ENCODE results near the gene MYL12B.

MYL12B gene

GRCh38 chr18:3234457-3234856 lies 27.5 kb upstream of the MYL12B start:
- in situ Hi-C loops (cut with MboI; ENCODE audit: low pct_unique_long_range_greater_than_20kb, low sequenced_read_pairs, unreplicated experiment) = no loop called here
- DNase-seq (ENCODE audit: low spot score) = no peak
- TF ChIP-seq, protein P1, sequence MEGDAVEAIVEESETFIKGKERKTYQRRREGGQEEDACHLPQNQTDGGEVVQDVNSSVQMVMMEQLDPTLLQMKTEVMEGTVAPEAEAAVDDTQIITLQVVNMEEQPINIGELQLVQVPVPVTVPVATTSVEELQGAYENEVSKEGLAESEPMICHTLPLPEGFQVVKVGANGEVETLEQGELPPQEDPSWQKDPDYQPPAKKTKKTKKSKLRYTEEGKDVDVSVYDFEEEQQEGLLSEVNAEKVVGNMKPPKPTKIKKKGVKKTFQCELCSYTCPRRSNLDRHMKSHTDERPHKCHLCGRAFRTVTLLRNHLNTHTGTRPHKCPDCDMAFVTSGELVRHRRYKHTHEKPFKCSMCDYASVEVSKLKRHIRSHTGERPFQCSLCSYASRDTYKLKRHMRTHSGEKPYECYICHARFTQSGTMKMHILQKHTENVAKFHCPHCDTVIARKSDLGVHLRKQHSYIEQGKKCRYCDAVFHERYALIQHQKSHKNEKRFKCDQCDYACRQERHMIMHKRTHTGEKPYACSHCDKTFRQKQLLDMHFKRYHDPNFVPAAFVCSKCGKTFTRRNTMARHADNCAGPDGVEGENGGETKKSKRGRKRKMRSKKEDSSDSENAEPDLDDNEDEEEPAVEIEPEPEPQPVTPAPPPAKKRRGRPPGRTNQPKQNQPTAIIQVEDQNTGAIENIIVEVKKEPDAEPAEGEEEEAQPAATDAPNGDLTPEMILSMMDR (IDR thresholded peaks at IDR 0.05; ENCODE audit: extremely low read depth, insufficient read depth, missing control alignments) = no peak

DNA sequence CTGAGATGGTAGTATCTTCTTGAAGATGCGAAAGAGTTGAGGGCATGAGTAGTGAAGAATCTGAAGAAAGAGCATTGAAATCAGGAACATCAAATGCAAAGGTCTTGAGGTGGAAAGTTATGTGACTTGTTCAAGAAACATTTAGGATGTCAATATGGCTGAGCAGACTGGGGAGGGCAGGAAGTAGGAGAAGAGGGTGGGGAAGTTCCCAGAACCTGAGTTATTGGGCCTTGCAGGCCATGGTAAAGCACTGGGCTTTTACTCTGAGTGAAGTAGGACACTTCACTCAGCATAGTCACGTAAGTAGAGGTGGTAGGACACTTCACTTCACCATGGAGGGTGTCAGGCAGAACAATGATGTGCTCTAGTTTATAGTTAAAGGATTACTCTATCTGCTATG lies 26.1 kb upstream of the MYL12B start:
- no peak for DNase-seq (ENCODE audit: low spot score)
- in situ Hi-C loops (cut with MboI; ENCODE audit: low pct_unique_long_range_greater_than_20kb, low sequenced_read_pairs, unreplicated experiment) = no loop called here
- TF ChIP-seq, protein P1 (IDR thresholded peaks at IDR 0.05; ENCODE audit: extremely low read depth, insufficient read depth, missing control alignments) = no peak

DNA sequence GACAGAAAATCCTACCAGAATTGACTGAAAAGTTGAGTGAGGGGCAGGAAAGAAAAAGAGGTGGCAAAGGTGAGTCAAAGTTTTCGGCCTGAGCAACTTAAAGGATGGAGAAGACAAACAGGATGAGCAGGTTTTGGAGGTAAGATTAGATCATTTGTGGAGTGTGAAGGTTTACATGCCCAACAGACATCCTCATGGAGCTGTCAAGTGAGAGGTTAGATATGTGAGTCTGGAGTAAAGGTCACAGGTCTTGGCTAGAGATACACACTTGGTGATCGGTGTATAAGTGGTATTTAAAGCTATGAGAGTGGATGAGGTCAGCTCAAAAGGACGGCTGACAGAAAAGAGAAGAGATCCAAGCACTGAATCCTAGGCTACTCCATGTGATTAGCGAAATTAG lies 25.5 kb upstream of the MYL12B start:
- TF ChIP-seq, protein P1 (IDR thresholded peaks at IDR 0.05; ENCODE audit: extremely low read depth, insufficient read depth, missing control alignments) = no peak
- DNase-seq (ENCODE audit: low spot score) = no peak
- in situ Hi-C loops (cut with MboI; ENCODE audit: low pct_unique_long_range_greater_than_20kb, low sequenced_read_pairs, unreplicated experiment) = no loop called here

DNA sequence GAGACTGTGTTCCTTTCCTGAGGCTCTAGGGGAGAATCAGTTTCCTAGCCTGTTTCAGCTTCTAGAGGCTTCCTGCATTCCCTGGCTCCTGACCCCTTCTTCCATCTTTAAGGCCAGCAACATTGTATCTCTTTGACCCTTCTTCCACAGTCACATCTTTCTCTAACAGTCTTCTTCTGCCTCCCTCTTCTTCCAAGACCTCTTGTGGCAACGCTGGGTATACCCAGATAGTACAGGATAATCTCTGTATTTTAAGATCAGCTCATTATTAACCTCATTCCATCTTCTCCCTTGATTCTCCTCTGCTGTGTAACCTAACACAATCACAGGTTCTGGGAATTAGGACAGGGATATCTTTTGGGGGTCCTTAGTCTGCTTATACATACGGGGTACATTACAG lies 23.2 kb upstream of the MYL12B start:
- TF ChIP-seq, protein P1 (IDR thresholded peaks at IDR 0.05; ENCODE audit: extremely low read depth, insufficient read depth, missing control alignments) = no peak
- in situ Hi-C loops (cut with MboI; ENCODE audit: low pct_unique_long_range_greater_than_20kb, low sequenced_read_pairs, unreplicated experiment) = no loop called here
- no peak for DNase-seq (ENCODE audit: low spot score)

- in situ Hi-C loops (cut with MboI; ENCODE audit: low pct_unique_long_range_greater_than_20kb, low sequenced_read_pairs, unreplicated experiment) = loop anchor here (10.0 kb wide), 3 partner anchors 90 to 310 kb away; no protein-coding TSS in a partner anchor
- TF ChIP-seq, protein P1 (IDR thresholded peaks at IDR 0.05; ENCODE audit: extremely low read depth, insufficient read depth, missing control alignments) = no peak
- no peak for DNase-seq (ENCODE audit: low spot score)
Observed at GRCh38 chr18:3245185-3245564, 16.8 kb upstream of the MYL12B start.

- TF ChIP-seq, protein P1 (IDR thresholded peaks at IDR 0.05; ENCODE audit: extremely low read depth, insufficient read depth, missing control alignments) = peak; percentile 98
- in situ Hi-C loops (cut with MboI; ENCODE audit: low pct_unique_long_range_greater_than_20kb, low sequenced_read_pairs, unreplicated experiment) = loop anchor here (10.0 kb wide), 3 partner anchors 91 to 311 kb away; no protein-coding TSS in a partner anchor
- peak; percentile 75 for DNase-seq (ENCODE audit: low spot score)
Observed at GRCh38 chr18:3245853-3246634, 15.9 kb upstream of the MYL12B start.

Data from GM13977 (cell line).